Measurements from ENCODE around the gene ARMC9.

GRCh38 chr2:231189171-231189530, 9.3 kb upstream of the ARMC9 start:
- TF ChIP-seq EZH2phosphoT487 (IDR thresholded peaks at IDR 0.05; ENCODE audit: insufficient read depth, low read depth) (no peak), EZH2 (IDR thresholded peaks at IDR 0.05; ENCODE audit: insufficient read depth, poor library complexity, severe bottlenecking) (no peak)
